Nephron progenitor cell (in vitro differentiated cells): ENCODE data around the gene BCDIN3D.
"Not testable (repeated sequence)": the region's sequence is repeated elsewhere in the genome, so short reads cannot be mapped to it uniquely, and the experiment has no call there.

ENCODE experiments used
- DNase-seq: peaks from one replicate; pipeline ENCODE4 v3.0.0; 2021
- H3K27ac Mint-ChIP-seq: 2 replicates; pipeline ENCODE4 v1.8.0; 2021; ENCODE audit warnings: mild to moderate bottlenecking, moderate library complexity, mixed read lengths
- H3K27me3 Mint-ChIP-seq: 2 replicates; pipeline ENCODE4 v1.8.0; 2021; ENCODE audit warnings: mild to moderate bottlenecking, low read depth, mixed read lengths; ENCODE audit not compliant: poor library complexity
- H3K36me3 Mint-ChIP-seq: 2 replicates; pipeline ENCODE4 v1.8.0; 2021; ENCODE audit warnings: low read depth, mixed read lengths
- H3K4me1 Mint-ChIP-seq: 2 replicates; pipeline ENCODE4 v1.8.0; 2021; ENCODE audit warnings: mixed read lengths
- H3K4me3 Mint-ChIP-seq: 2 replicates; pipeline ENCODE4 v1.8.0; 2021; ENCODE audit warnings: mild to moderate bottlenecking, moderate library complexity, mixed read lengths
- H3K9me3 Mint-ChIP-seq: 2 replicates; pipeline ENCODE4 v1.8.0; 2021; ENCODE audit warnings: mild to moderate bottlenecking, moderate library complexity, mixed read lengths
- CTCF ChIP-seq: fragments of 200-600 bp; sonication (generic); IDR thresholded peaks from 2 replicates; pipeline ENCODE4 v1.5.0; 2021; ENCODE audit warnings: antibody characterized with exemption

Gene BCDIN3D

DNA sequence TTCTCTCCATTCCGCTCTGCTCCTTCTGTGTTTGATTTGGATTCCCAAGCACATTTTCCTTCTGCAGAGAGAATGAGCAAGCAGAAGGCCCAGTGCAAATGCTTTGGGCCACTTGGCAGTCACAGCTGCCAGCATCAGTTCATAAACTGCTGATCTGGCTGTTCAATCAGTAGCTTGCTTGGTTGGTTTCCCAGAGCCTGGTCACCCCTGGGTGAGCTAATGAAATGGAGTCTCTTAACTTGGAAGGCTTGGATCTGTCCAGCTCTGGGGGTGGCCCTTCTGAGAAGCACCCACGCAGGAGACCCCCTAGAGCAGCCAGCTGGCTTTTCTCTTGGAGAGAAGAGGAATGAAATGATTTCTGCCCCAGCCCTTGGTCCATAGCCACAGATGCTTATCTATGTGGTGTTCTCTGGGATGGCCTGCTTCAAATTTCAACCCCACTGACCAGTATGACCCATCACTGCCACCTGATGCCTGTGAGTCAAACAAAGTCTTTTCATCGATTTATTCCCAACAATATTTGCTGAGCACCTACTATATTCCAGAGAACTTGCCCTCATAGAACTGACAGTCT lies 30.5 kb upstream of the BCDIN3D start:
- no peak for DNase-seq
- Mint-ChIP-seq H3K4me1 (peaks cover 33% of the 10 kb centered on the region), H3K36me3 (no peaks in the 10 kb centered on the region), H3K27ac (no peak overlapping the region), H3K4me3 (no peak overlapping the region), H3K9me3 (peaks cover 4% of the 10 kb centered on the region), H3K27me3 (peaks cover 8% of the 10 kb centered on the region)
- no peak for TF ChIP-seq CTCF

DNA sequence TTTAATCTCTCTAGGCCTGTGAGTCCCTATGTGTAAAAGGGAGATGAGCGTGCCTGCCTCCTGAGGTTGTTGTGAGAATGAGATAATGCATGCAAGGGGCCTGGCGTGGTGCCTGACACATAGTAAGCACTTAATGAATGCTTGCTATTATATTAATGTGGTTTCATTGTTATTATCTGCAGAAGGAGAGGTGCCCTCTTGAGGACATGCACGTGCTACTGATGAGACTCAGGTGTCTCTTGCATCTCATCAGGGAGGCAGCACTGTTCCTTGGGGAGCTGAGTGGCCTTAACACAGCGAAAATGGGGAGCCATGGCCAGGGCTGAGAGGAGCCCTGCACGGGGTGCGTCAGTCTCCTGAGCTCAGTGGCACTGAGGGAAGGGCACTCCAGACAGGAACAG lies 29.9 kb upstream of the BCDIN3D start:
- H3K4me1 Mint-ChIP-seq = peaks cover 40% of the 10 kb centered on the region
- no peaks in the 10 kb centered on the region for H3K36me3 Mint-ChIP-seq
- peaks cover under 1% of the 10 kb centered on the region for H3K9me3 Mint-ChIP-seq
- no peak for DNase-seq
- no peak overlapping the region for H3K4me3 Mint-ChIP-seq
- TF ChIP-seq CTCF = no peak
- peaks cover 8% of the 10 kb centered on the region for H3K27me3 Mint-ChIP-seq
- peak overlapping the region; percentile 59 for H3K27ac Mint-ChIP-seq

DNA sequence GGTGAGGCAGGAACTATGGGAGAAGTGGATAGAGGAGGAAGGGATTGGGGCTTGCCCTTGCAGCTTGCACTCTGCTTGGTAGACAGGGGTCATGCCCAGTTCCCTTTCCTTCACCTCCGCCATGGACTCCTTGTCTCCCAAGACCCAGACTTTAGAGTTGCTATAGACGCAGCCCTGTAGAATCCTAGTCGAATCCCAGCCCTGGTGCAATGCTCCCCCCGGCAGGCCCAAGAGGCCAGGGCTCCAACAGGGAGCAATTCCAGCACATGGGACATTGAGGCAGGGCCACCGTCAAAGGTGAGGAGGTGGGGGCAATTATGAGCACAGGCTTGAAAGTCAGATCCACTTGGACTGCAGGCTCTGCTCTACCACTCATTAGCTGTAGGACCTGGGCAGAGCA lies 29.5 kb upstream of the BCDIN3D start:
- H3K4me3 Mint-ChIP-seq = no peak overlapping the region
- peaks cover 8% of the 10 kb centered on the region for H3K27me3 Mint-ChIP-seq
- H3K9me3 Mint-ChIP-seq = no peaks in the 10 kb centered on the region
- H3K4me1 Mint-ChIP-seq = peaks cover 44% of the 10 kb centered on the region
- peak overlapping the region; percentile 86 for H3K27ac Mint-ChIP-seq
- no peak for DNase-seq
- no peak for TF ChIP-seq CTCF
- H3K36me3 Mint-ChIP-seq = no peaks in the 10 kb centered on the region

DNA sequence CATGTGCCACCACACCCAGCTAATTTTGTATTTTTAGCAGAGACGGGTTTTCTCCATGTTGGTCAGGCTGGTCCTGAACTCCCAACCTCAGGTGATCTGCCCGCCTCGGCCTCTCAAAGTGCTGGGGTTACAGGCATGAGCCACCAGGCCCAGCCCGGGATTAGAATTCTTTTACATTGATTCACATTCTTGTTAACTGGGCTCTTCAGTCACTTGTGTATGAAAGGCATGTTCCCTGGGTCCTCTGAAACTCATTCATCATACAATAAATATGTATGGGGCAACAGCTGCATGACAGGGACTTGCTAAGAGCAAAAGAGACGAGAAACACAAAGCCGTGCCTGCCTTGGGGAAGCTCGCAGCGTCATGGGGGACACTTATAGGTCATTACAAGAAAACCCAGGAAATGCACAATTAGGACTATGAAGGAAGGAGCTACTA lies 28.9 kb upstream of the BCDIN3D start:
- not testable (repeated sequence) for H3K27me3 Mint-ChIP-seq, H3K9me3 Mint-ChIP-seq, H3K4me3 Mint-ChIP-seq, DNase-seq, H3K36me3 Mint-ChIP-seq
- Mint-ChIP-seq H3K27ac (peak overlapping the region; percentile 86), H3K4me1 (peaks cover 50% of the 10 kb centered on the region)

- Mint-ChIP-seq H3K27me3 (peaks cover 8% of the 10 kb centered on the region), H3K4me1 (peaks cover 53% of the 10 kb centered on the region), H3K9me3 (no peaks in the 10 kb centered on the region), H3K4me3 (no peak overlapping the region), H3K27ac (no peak overlapping the region), H3K36me3 (no peaks in the 10 kb centered on the region)
- DNase-seq = no peak
- TF ChIP-seq CTCF = no peak
Observed at GRCh38 chr12:49871263-49871561, 28.3 kb upstream of the BCDIN3D start.

- Mint-ChIP-seq H3K27me3 (peaks cover 11% of the 10 kb centered on the region), H3K4me1 (peaks cover 53% of the 10 kb centered on the region), H3K36me3 (no peaks in the 10 kb centered on the region), H3K4me3 (no peak overlapping the region), H3K27ac (no peak overlapping the region), H3K9me3 (no peaks in the 10 kb centered on the region)
- DNase-seq = no peak
- no peak for TF ChIP-seq CTCF
Observed at GRCh38 chr12:49870501-49871262, 27.8 kb upstream of the BCDIN3D start.
